Activated CD4-positive, alpha-beta T cell treated with anti-CD3 and anti-CD28 coated beads, Interleukin-10, Interleukin-2, amounts not matched to agents 100 ng/mL and 50 ng/mL, durations not matched to agents 16 hours and 8 hours (primary cell): ENCODE measurements around the gene PRSS56.

Source experiments
- DNase-seq: peaks from one replicate; pipeline ENCODE4 v3.0.0-alpha.2; 2020

The PRSS56 gene

GRCh38 chr2:232486558-232487384 is 33.4 kb upstream of the PRSS56 start:
- DNase-seq = no peak

- no peak for DNase-seq
Measured at GRCh38 chr2:232487385-232488096, 32.6 kb upstream of the PRSS56 start, which contains the start of gene ECEL1. TSS of gene ECEL1 (minus strand) at chr2:232487834. CDS start at chr2:232486653, 1,181 bp downstream.

DNA sequence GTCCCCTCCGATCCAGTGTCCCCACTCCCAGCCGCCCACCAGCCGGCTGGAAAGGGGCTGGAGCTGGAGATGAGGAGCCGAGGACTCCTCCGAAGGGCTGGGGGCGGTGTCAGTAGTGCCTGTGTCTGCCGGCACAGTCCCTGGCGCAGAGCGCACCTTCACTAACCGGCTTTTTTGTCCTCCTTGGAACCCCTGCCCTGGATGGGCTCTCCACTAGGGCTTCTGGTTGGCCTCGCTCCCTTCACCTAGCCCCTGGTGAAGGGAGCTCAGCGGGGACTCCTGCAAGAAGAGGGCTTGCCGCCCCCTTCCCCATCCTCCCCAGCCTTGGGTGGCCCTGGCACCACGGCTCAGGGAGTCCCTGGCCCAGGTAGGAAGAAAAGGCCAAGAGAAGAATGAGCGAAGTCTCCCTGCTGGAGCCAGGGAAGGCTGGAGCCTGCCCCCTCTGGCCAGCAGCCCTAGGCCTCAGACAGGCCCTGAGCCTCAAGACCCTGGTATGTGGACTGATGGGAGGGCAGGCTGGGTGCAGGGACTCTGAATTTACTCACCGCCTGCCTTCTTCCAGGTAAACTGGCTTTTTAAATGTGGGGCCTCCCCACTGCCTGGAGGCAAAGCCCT is 32.0 kb upstream of the PRSS56 start:
- DNase-seq = no peak

- DNase-seq = no peak
Measured at GRCh38 chr2:232488721-232489300, 31.4 kb upstream of the PRSS56 start.

DNA sequence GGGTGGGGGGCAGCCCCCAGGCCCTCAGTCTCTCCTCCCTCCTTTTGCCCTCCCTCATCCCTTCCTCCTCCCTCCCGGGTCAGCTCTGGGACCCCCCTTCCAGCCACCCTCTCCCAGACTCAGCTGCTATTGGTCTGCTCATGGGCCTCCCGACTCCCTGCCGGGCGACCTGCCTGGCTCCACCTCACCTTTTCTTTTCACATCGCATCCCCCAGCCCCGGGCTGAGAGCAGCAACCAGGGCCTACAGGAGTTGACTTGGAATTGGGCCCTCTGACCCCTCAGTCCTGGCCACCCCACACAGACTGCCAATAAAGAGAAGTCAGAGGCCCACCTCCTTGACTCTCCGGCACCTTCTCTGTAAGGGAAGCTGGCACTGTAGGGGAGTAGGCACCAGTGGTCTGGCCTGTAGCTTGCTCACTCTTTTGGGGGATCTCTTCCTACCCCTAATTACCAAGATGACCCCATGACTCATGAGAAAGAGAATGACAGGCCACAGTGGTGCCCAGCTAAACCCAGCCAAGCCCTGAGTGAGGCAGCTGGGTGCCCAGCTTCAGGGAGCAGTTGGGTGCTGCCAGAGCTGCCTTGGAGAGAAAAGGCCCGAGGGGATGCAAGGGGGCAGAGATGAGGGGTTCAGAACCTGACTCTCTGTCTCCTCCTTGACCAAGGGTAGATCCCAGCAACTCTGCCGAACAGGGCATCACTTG is 30.5 kb upstream of the PRSS56 start:
- no peak for DNase-seq

DNA sequence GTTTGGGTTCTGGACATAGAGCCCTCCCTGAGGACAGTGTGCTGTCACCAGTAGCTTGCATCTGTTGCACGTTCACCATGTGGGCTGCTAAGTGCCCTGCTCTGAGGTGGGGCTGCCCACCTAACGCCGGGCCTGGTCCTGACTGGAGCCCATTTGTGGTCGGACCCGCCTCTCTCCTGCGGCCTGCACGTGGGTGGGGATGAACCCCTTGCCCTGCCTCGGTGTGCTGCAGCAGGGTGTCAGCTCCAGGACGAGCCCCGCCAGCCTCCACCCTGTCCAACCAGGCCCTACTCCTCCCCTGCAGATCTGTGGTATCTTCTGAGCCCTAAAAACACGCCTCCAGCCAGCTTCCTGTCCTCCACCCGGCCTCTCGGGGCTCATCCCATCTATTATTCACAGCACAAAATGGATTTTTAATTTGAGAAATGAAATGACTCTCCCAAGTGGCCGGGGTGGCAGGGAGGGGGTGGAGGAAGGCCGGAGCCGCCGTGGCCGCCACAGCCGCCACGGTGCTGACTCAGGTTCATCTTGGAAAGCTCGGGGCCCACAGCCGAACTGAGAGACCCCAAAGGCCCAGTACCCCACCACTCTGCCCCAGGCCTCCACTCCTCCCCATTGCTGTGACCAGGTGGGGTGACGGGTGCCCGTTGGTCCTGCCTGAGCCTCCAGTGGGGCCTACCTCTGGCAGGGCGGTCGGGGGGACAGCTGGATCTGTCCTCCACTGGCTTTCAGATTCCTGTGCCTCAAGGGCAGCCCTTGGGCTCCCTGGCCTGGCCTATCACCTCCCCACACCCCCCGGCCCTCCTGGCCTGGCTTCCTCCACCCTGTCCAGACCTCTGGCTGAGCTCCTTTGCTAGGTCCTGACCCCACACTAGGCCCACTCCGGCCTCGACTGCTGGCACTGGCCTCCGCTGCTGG is 29.7 kb upstream of the PRSS56 start:
- DNase-seq = no peak

GRCh38 chr2:232491139-232491780 is 28.9 kb upstream of the PRSS56 start:
- DNase-seq = no peak

DNA sequence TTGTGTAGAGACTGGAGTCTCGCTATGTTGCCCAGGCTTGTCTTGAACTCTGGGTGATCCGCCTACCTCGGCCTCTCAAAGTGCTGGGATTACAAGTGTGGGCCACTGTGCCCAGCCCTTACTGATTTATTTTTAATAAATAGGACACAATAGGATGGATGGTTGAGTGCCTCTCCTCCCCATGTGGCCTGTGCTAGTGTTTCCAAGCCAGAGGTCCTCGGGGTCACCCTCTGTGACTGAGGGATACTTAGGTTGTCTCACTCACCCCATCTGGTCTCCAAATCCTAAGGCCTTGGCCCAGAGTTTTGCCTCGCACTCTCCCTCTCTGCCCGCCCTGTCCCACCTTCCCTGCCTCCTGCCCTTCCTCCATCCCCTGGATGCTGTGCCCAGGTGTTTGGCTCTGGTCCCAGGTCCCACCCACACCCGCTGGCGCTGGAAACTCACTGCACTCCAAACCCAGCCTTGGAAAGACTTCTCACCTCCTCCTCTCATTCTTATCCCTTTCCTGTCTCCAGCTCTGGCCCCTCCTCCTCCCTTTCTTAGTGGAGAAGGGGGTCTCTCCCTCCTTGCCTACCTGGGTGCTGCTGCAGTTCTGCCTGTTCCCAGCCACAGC is 27.8 kb upstream of the PRSS56 start:
- no peak for DNase-seq

GRCh38 chr2:232492963-232493700 is 27.1 kb upstream of the PRSS56 start:
- no peak for DNase-seq

DNA sequence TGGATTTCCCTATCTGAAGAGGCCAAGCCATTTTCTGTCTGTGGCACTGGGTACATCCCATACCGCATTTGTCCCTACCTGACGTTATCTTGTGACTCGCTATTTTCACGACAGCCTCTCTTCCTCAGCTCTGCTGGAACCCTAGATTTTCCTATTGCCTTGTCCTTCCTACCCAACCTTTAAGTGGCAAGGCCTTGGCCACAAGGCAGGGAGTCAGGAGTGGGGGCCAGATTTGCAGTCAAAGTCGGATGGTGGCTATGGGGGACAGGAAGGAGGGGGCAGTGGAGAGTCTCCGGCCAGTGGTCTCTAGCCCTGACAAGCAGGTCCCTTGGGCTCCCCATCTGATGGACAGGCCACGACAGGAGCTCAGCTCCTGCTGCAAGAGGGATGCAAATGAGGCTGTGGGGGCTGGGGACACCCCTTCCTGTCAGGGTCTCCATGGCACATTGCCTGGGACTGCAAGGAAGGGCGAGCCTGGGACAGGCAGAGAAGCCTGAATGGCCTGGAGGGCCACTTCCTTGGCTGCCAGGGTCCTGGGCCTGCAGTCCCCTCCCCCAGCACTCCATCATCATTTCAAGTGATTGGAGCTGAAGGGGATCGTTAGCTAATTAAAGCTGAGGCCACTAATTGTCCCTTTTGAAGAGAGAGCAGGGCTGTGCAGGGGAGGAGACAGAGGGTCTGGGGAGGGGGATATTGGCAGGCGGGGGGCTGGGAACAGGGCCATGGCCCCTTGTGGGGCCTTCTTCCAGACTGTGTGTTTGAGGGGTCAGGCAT is 26.3 kb upstream of the PRSS56 start:
- DNase-seq = no peak

GRCh38 chr2:232494542-232494941 is 25.6 kb upstream of the PRSS56 start:
- no peak for DNase-seq

DNA sequence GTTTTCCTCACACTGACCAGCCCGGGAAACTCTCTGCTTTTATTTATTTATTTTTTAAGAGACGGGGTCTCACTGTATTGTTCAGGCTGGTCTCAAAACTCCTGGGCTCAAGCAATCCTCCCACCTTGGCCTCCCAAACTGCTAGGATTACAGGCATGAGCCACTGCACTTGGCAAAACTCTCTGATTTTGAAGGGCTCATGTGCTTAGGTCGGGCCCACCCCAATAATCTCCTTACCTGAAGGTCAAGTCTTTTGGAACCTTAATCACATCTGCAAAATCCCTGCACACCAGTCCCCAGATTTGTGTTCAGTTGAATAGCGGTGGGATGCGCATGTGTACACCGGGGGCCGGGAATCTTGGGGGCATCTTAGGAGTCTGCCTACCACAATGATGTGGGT is 24.9 kb upstream of the PRSS56 start:
- DNase-seq = no peak

GRCh38 chr2:232496501-232497270 is 23.5 kb upstream of the PRSS56 start:
- no peak for DNase-seq

DNA sequence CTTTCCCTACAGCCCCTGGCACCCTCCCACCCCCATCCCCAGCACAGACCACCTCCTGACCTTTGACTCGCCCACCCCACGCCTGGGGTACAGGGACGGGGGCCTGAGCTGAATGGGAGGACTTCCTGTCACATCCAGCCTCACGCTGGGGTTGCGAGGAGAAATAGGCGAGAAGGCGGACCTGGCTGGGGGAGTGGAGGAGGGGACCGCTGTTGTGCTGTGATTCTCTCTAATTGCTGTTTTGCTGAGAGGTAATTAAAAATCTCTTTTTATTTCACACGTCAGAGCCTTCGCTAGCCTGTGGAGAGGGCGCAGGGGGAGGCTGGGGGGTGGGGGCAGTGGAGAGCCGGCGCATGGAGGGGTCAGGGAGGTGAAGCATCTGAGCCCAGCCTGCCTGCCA is 22.8 kb upstream of the PRSS56 start:
- no peak for DNase-seq

DNA sequence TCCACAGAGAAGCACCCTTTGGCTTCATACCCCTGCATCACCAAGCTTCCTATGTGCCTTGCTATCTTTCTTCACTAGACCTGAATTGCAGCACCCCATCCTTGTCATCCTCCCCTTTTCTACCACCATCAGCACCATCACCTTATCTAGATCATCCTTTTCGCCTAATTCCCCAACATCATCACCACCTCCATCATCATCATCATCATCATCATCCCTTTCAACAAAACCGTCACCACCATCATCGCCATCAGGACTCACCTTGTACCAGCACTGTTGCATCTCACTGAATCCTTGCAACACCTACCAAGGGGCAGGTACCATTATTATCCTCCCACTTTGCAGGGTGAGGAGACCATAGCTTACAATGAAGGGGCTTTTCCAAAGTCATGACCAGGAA is 21.7 kb upstream of the PRSS56 start:
- no peak for DNase-seq

DNA sequence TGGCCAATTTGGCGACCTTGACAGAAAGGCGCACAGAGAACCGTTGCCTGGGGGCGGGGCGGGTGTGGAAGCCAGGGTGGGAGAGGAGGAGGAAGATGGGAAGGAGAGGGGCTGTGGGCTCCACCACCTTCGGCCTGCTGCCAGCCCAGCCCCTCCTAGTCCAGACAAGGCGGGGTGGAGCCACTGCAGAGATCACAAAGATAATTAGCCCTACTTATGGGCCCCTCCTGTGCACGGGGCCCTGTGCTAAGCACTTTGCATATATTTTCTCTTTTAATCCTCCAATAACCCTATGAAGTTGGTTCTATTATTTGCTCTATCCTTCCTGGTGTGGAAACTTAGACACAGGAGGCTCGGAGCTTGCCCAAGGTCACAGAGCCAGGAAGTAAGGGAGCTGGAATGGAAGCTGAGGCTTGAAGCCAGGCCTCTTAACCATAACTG is 18.8 kb upstream of the PRSS56 start:
- no peak for DNase-seq

DNA sequence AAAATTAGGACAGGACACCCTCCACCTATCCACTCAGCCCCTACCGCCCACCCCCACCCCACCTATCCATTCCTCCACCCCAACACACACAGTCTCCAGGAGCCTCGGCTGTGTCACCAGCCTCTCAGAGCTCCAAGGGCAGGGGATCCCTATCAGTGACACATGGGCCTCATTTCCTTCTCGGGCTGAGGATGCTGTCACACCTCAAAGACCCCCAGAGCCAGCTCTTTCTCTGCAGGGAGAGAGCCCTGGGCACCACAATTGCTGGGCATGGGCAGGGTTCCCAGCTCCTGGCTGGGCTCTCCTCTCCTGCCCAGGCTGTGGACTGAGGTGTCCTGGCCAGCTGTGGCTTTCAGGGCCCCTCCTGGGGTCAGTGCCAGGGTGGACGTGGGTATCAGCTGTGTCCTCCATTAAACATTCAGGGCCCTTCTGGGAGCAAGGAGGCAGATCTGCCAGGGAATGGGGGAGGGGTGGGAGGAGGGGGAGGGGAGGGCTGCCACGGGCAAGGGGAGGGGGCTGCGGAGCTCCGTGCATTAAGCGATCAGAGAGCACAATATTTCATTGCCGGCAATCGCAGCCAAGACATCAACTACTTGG is 18.3 kb upstream of the PRSS56 start:
- DNase-seq = no peak

GRCh38 chr2:232502511-232502910 is 17.7 kb upstream of the PRSS56 start:
- DNase-seq = no peak
